Measurements from ENCODE around the gene DOCK3. TPM values are rescaled to one million over a fixed set of nuclear protein-coding genes. Genes with fewer than 3 reads are reported as not detected.
"Not testable (repeated sequence)": the region's sequence is repeated elsewhere in the genome, so short reads cannot be mapped to it uniquely, and the experiment has no call there.

DOCK3 gene
- total RNA-seq, 1 donor from 2014 or later = 2.7 TPM

GRCh38 chr3:50673931-50674330 lies 796 bp upstream of the DOCK3 start:
- ATAC-seq (peak; percentile 59), DNase-seq (no peak)
- H3K36me3 ChIP-seq = no peaks in the 10 kb centered on the region
- intact Hi-C loops (cut with DNase I) = no loop called here
- no peak overlapping the region for H3K27ac ChIP-seq
- H3K9me3 ChIP-seq = no peaks in the 10 kb centered on the region
- H3K4me3 ChIP-seq = peak overlapping the region; percentile 41
- no peak for TF ChIP-seq CTCF (IDR thresholded peaks at IDR 0.05)
- H3K27me3 ChIP-seq = peaks cover 42% of the 10 kb centered on the region
- H3K4me1 ChIP-seq = peaks cover 7% of the 10 kb centered on the region

GRCh38 chr3:50675179-50676030 lies 678 bp downstream of the DOCK3 start:
- peak; percentile 78 for DNase-seq
- ATAC-seq = peak; percentile 58
- Histone ChIP-seq H3K4me1 (peaks cover 7% of the 10 kb centered on the region), H3K36me3 (no peaks in the 10 kb centered on the region), H3K27ac (no peak overlapping the region), H3K4me3 (peak overlapping the region; percentile 41), H3K9me3 (no peaks in the 10 kb centered on the region), H3K27me3 (peaks cover 56% of the 10 kb centered on the region)
- TF ChIP-seq CTCF (IDR thresholded peaks at IDR 0.05) = peak; percentile 27
- intact Hi-C loops (cut with DNase I) = no loop called here

- H3K4me1 ChIP-seq = peaks cover 7% of the 10 kb centered on the region
- H3K9me3 ChIP-seq = no peaks in the 10 kb centered on the region
- H3K36me3 ChIP-seq = no peaks in the 10 kb centered on the region
- intact Hi-C loops (cut with DNase I) = no loop called here
- H3K4me3 ChIP-seq = no peak overlapping the region
- DNase-seq (no peak), ATAC-seq (no peak)
- TF ChIP-seq CTCF (IDR thresholded peaks at IDR 0.05) = no peak
- no peak overlapping the region for H3K27ac ChIP-seq
- H3K27me3 ChIP-seq = peaks cover 63% of the 10 kb centered on the region
Observed at GRCh38 chr3:50676031-50676705, 1.4 kb downstream of the DOCK3 start.

- H3K36me3 ChIP-seq = no peaks in the 10 kb centered on the region
- H3K27ac ChIP-seq = no peak overlapping the region
- no peak for ATAC-seq
- no peak for DNase-seq
- no peak overlapping the region for H3K4me3 ChIP-seq
- no peak for TF ChIP-seq CTCF (IDR thresholded peaks at IDR 0.05)
- no peaks in the 10 kb centered on the region for H3K4me1 ChIP-seq
- H3K9me3 ChIP-seq = no peaks in the 10 kb centered on the region
- H3K27me3 ChIP-seq = no peaks in the 10 kb centered on the region
- intact Hi-C loops (cut with DNase I) = no loop called here
Observed at GRCh38 chr3:50687127-50687751, 12.5 kb downstream of the DOCK3 start.

GRCh38 chr3:50687916-50688315 lies 13.2 kb downstream of the DOCK3 start:
- intact Hi-C loops (cut with DNase I) = no loop called here
- Histone ChIP-seq H3K9me3 (no peaks in the 10 kb centered on the region), H3K27ac (no peak overlapping the region), H3K27me3 (no peaks in the 10 kb centered on the region), H3K36me3 (no peaks in the 10 kb centered on the region), H3K4me1 (no peaks in the 10 kb centered on the region), H3K4me3 (no peak overlapping the region)
- TF ChIP-seq CTCF (IDR thresholded peaks at IDR 0.05) = no peak
- no peak for ATAC-seq
- DNase-seq = no peak

- H3K4me1 ChIP-seq; H3K27ac ChIP-seq; H3K27me3 ChIP-seq; H3K36me3 ChIP-seq; intact Hi-C loops (cut with DNase I); ATAC-seq; H3K9me3 ChIP-seq; DNase-seq; H3K4me3 ChIP-seq: not testable (repeated sequence)
Observed at GRCh38 chr3:50688602-50689001, 13.9 kb downstream of the DOCK3 start.
